ENCODE data around the gene OGG1.

DNA sequence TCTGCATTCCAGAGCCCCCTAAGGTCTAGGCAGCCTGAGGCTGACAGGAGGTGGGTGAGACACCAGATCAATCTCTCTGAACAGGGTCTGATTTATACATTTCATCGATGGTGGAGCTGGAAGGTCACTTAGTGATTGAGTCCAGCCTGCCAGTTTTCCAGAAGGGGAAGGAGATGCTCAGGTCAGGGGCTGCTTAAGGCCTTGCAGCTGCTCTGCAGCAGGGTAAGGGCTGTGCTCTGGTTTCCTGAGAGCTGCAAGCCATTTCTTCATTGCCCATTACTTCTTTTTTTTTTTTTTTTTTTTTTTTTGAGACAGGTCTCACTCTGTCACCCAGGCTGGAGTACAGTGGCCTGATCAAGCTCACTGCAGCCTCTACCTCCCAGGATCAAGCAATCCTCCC lies 31.8 kb downstream of the OGG1 start:
- TF ChIP-seq ZFP30 (CRISPR knock-in tag; IDR thresholded peaks at IDR 0.05) (no peak), TCF4 (CRISPR knock-in tag; IDR thresholded peaks at IDR 0.05; ENCODE audit: borderline replicate concordance) (no peak), PATZ1 (CRISPR knock-in tag; IDR thresholded peaks at IDR 0.05; ENCODE audit: borderline replicate concordance) (no peak), ESRRG (CRISPR knock-in tag; IDR thresholded peaks at IDR 0.05) (no peak)
